Measurements from ENCODE around the gene PAFAH1B1. TPM values are rescaled to one million over a fixed set of nuclear protein-coding genes. Genes with fewer than 3 reads are reported as not detected.
"Not testable (repeated sequence)": the region's sequence is repeated elsewhere in the genome, so short reads cannot be mapped to it uniquely, and the experiment has no call there.

The PAFAH1B1 gene
- total and polyA plus RNA-seq, 11 donors: 32.6 to 154 (median 118) TPM

DNA sequence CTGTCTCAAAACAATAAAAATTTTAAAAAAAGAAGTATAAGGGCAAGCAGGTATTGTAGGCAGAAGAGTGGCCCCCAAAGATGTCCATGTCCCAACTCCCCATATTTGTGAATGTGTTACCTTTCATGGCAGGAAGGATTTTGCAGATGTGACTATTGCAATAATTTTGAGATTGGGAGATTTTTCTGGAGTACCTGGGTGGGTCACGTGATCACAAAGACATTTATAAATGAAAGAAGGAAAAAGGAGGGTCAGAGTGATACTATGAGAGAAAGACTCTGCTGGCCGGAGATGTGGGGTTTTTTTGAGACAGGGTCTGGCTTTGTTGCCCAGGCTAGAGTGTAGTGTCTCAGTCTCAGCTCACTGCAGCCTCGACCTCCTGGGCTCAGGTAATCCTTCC lies 27.4 kb upstream of the PAFAH1B1 start:
- ATAC-seq (no peak), DNase-seq (no peak)
- 86 to 92% (median 88%) methylated on average over 3 of the region's 3 CpGs for WGBS, 4 donors
- no peak overlapping the region for H3K27ac ChIP-seq
- H3K27me3 ChIP-seq: no peaks in the 10 kb centered on the region
- TF ChIP-seq CTCF (IDR thresholded peaks at IDR 0.05) (no peak), POLR2A (IDR thresholded peaks at IDR 0.05) (no peak)
- H3K9me3 ChIP-seq: peaks cover 0 to 4% (median 0%) of the 10 kb centered on the region in 12 donors
- H3K4me1 ChIP-seq: no peaks in the 10 kb centered on the region
- no peak overlapping the region for H3K4me3 ChIP-seq
- intact Hi-C loops (cut with DNase I): no loop called here
- no peaks in the 10 kb centered on the region for H3K36me3 ChIP-seq

DNA sequence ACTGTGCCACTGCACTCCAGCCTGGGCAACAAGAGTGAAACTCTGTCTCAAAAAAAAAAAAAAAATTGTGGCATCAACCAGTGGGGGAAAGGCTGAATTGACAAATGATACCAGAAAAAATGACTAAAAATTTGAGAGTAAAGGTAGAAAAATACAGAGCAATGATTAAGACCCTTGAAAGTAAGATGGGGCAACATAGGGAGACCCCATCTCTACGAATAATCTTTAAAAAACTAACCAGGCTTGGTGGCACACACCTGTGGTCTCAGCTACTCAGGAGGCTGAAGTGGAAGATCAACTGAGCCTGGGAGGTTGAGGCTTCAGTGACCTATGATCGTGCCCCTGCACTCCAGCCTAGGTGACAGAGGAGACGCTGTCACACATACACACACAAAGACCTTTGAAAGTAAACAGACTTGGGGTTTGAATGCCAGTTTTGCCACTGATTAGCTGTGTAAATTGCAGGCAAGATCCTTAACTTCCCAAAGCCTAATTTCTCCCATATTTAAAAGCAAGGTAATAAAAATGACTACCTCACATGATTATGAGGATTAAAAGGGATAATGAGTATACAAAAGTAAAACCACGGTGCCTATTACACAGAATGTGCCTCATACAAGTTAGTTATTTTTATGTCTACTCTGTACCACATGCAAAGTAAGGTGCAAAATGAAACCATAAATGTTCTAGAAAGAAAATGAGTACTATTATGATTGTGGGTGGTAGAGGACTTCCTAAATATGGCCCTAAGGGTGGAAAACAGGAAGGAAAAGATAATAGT lies 21.7 kb upstream of the PAFAH1B1 start:
- intact Hi-C loops (cut with DNase I): no loop called here

GRCh38 chr17:2572304-2572609 lies 21.2 kb upstream of the PAFAH1B1 start:
- H3K36me3 ChIP-seq; H3K27me3 ChIP-seq; H3K4me1 ChIP-seq; intact Hi-C loops (cut with DNase I); H3K9me3 ChIP-seq; H3K4me3 ChIP-seq; ATAC-seq; H3K27ac ChIP-seq; DNase-seq: not testable (repeated sequence)
- 76 to 77% (median 76%) methylated on average over 7 of the region's 7 CpGs for WGBS, 4 donors

More for the DNA sequence above, 21.7 kb upstream of the PAFAH1B1 start:
- H3K36me3 ChIP-seq: no peaks in the 10 kb centered on the region
- no peak overlapping the region for H3K4me3 ChIP-seq
- WGBS, 4 donors: 68 to 75% (median 74%) methylated on average over 4 of the region's 4 CpGs
- no peak for DNase-seq
- H3K9me3 ChIP-seq: no peaks in the 10 kb centered on the region
- H3K4me1 ChIP-seq: no peaks in the 10 kb centered on the region
- no peaks in the 10 kb centered on the region for H3K27me3 ChIP-seq
- ATAC-seq: no peak
- H3K27ac ChIP-seq: no peak overlapping the region
- TF ChIP-seq POLR2A (IDR thresholded peaks at IDR 0.05): no peak

GRCh38 chr17:2580151-2580550 lies 13.3 kb upstream of the PAFAH1B1 start:
- no peak for ATAC-seq
- WGBS, 4 donors: 62 to 76% (median 66%) methylated on average over 4 of the region's 4 CpGs
- Histone ChIP-seq H3K4me3 (no peak overlapping the region), H3K4me1 (no peaks in the 10 kb centered on the region), H3K27ac (no peak overlapping the region), H3K27me3 (no peaks in the 10 kb centered on the region), H3K9me3 (no peaks in the 10 kb centered on the region), H3K36me3 (no peaks in the 10 kb centered on the region)
- DNase-seq: no peak
- intact Hi-C loops (cut with DNase I): no loop called here
- no peak for TF ChIP-seq CTCF (IDR thresholded peaks at IDR 0.05)
- TF ChIP-seq POLR2A (IDR thresholded peaks at IDR 0.05): no peak

GRCh38 chr17:2580661-2581060 lies 12.8 kb upstream of the PAFAH1B1 start:
- 50 to 61% (median 53%) methylated on average over 5 of the region's 5 CpGs for WGBS, 4 donors

More at GRCh38 chr17:2580661-2581060, 12.8 kb upstream of the PAFAH1B1 start:
- H3K9me3 ChIP-seq: no peaks in the 10 kb centered on the region
- no peak for DNase-seq
- H3K4me1 ChIP-seq: no peaks in the 10 kb centered on the region
- intact Hi-C loops (cut with DNase I): no loop called here
- H3K36me3 ChIP-seq: no peaks in the 10 kb centered on the region
- no peaks in the 10 kb centered on the region for H3K27me3 ChIP-seq
- ATAC-seq: no peak
- no peak overlapping the region for H3K27ac ChIP-seq
- H3K4me3 ChIP-seq: no peak overlapping the region
- TF ChIP-seq POLR2A (IDR thresholded peaks at IDR 0.05): no peak
- no peak for TF ChIP-seq CTCF (IDR thresholded peaks at IDR 0.05)

Data from heart left ventricle (tissue), 16 donors.